Stimulated activated CD4-positive, alpha-beta T cell treated with anti-CD3 and anti-CD28 coated beads, Interleukin-1b, Interleukin-23, amount 100 ng/mL, for 1 hour (primary cell): ENCODE results near the gene CECR2.

Source experiments
- DNase-seq, 2 donors: peaks; one replicate each; pipeline ENCODE4 v3.0.0-alpha.2; 2020; ENCODE audit warnings: low read depth in 2 of 2

CECR2 gene

GRCh38 chr22:17368144-17368543 lies 1.1 kb upstream of the CECR2 start:
- DNase-seq, result no peak

- no peak for DNase-seq
Observed at GRCh38 chr22:17368554-17369438, 464 bp upstream of the CECR2 start.

GRCh38 chr22:17370026-17370765 lies 936 bp downstream of the CECR2 start:
- no peak for DNase-seq

DNA sequence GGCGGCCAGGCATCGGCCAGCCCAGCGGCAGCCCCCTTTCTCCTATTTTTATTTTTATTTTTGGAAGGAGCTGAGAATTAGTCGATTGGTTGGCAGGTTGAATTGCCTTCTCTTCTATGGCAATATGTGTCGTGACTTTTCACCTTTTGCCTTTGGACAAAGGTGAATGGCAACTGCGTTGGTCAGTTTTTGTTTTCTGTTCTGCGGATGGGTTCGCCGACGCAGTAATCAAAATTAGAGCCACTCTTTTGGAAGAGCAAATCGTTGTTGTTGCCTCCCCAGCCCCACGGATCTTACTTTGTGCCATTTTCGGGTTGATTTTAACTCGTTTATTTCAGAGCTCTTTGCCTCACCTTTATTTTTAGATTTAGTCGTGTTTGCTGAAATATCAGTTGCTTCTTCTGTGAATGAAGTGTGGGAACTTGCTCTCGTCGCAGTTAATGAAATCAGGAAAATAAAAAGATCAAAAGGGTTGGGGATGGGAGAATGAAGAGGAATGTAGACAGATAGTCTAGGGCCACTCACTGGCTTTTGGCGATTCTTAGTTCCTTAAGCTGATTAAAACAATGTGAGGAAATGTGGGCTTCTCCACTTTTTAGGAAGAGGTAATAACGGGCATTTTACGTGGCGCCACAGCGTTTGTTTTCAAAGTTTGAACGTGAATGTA lies 1.6 kb downstream of the CECR2 start:
- no peak for DNase-seq

- no peak for DNase-seq
Observed at GRCh38 chr22:17371448-17371847, 2.2 kb downstream of the CECR2 start.

DNA sequence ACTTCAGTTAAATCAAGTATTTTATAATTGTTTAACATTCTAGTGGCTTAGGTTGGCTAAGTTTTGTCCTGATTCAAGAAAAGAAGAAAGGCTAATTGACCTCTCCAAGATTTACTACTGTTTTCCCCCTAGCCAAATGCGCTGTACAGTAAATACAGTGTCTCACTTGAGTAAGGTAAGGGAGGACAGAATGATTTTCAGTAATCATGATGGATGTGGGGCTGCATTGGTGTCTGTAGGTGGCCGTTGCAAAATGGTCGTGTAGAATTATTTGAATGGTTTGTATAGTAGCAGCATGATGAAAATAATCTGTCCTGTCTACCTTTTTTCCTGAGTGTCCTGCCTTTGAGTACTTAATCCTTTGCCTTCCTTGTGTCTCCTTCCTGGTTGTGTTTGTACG lies 4.6 kb downstream of the CECR2 start:
- DNase-seq, result no peak

DNA sequence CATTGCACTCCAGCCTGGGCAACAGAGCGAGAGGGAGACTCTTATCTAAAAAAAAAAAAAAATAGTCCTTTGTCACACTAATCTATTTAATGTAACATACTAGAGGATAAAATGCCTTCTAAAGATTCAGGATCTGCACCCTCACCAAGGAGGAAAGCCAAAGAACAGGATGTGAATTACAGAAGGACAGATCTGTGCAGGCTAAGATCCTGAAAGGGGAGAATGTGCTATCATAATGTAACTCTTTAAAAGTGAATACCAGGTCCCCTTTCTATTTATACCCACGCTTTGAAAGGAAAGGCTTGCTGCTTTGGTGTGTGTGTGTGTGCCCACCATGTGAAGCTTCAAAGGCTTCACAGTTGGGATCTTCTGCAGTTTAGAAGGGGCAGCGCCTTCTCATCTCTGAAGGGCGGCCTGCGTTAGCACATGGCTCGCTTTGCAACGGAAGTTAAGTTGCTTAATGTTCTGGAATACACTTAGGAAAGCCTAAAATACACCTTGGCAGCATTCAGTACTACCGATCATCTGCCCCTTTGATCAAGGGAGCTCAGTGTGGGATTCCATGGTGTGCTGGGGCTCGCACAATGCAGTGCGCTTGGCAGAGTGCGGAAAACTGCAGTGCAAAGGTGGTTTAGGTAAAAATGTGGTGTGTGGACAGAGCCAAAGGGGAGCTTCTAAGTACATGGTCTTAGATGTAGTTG lies 6.8 kb downstream of the CECR2 start:
- no peak for DNase-seq

GRCh38 chr22:17376950-17377349 lies 7.7 kb downstream of the CECR2 start:
- DNase-seq, result no peak

DNA sequence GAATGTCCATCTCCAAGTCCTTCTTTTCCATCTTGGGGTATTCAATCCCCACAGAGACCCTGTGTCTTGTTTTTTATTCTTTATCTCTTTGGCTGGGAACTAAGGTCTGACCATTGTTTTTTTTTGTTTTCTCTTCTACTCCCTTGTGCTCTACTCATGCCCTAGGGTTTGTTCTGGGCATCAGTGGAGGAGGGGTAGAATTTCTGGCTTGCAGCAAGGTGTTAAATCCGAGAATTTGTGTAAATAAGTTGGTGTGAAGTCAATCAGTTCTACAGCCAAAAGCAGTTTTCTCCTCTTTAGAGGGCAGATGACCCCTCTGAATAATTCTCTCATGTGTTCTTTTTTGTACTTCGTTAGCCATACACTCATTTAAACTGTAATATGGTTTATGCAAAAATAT lies 10.7 kb downstream of the CECR2 start:
- DNase-seq, result no peak

DNA sequence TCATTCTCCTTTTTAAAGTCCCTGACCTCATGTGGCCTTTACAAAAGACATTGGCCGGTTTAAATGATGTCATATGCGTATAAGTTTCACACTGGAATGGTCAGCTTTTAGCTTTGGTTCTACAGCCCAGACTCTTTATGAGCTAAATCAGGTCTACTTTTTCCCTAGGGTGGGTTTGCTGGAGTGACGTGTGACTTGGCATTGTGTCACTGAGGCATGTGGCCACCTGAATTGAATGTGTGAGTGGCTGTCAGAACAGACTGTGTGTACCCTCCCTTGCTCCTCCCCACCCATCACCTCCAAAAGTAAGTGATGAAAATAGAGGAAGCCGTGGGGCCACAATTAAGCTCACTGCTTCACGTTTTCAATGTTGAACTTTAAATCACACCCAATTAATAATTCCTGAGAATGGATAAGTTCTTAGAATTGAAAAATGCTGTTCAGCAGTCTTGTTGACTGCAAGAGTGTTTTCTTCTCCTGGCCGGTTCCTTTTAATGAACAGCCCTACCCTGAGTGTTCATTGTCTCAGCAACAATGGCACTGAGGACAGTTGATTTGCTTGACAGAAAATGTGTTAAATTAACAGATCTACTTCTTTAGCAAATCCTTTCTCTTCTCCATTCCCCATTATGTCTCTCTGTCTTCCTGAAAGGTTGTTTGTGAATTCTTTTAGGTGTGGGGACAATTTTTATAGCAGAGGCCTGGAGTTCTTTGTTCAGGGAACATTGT lies 11.3 kb downstream of the CECR2 start:
- DNase-seq, result no peak

- DNase-seq, result no peak
Observed at GRCh38 chr22:17381192-17381913, 12.1 kb downstream of the CECR2 start.

GRCh38 chr22:17384612-17385330 lies 15.5 kb downstream of the CECR2 start:
- no peak for DNase-seq

DNA sequence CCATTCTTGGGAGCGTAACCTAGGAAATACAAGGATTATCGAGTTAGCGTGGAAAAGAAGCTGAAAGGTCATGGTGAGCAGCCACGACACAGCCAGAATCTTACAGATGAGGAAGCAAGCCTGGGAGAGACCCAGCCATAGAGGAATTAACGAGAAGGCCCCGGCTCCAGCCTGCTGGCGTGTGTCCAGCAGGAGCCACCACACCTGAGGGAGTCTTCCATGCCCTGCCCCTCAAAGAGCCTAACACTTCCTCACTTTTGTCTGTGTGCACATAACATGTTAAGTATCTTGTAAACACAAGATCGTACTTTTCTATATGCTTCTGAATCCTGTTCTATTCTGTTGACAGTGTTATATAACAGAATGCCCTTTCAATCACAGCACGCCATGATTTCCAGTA lies 18.1 kb downstream of the CECR2 start:
- no peak for DNase-seq

DNA sequence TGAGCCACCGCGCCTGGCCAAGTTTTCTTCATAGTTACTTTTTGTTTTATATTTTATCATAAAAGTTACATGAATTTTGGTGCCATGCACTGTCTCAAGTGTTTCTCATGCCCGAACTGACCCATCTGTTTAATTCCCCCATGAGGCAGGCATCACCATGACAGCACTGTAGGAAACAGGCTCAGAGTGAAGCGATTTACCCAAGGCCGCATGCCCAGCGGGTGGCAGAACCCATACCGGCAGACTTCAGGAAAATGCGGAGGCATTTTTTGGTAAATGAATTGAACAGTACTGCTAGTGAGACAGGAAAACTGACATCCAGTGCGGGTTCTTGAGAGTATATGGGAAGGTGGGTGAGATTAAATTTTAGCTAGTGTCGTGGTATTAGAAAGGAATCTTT lies 19.0 kb downstream of the CECR2 start:
- DNase-seq, result no peak

GRCh38 chr22:17390087-17390486 lies 20.8 kb downstream of the CECR2 start:
- no peak for DNase-seq

DNA sequence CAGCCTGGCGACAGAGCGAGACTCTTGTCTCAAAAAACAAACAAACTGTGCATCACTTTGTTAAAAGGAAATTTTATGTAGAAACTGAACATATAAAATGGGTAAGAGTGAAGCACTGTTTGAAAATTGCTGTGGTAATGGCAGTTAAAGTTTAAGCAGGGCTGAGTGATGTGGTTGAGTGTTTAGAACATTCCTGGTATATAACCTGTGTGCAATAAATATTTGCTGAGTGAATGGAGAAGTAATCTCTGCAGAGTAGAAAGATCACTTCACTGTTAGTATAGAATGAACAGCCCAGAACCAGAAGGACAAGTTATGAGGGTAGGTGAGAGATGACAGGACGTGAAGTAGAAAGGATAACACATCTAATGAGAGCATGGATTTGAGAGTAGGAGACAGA lies 27.3 kb downstream of the CECR2 start:
- DNase-seq, result no peak

DNA sequence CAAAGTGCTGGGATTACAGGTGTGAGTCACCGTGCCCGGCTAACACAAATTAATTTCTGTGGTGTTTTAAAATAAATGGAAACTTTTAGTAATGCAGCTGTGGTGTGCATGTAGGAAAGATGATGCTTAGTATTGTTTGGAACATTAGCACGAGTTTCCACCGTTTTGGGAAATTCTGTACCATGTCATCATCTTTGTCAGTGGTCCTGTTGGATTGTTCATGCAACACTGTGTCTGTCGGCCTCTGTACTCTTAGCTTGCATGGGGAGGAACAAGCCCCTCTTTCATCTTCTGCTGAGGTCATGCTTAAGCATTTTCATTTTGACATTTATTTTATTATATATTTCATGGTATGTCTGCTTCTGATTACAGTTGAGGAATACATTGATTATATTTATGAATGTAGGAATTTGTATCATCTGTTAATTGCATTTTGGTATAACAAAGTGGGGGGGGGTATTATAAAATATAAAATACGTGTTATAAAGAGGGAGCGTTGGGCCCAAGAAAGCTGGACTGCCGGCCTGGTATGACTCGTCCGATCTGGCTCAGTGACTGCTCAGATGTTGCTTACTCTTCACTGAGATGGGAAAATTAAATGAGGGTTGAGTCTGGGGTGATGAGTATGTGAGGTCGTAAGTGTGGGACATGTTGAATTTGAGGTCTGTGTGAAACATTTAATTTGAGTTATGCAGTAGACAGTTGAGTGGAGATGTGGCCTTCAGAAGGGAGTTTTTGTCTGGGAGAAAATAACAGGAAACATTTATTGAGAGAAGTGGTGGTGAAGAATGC lies 28.7 kb downstream of the CECR2 start:
- no peak for DNase-seq

GRCh38 chr22:17400305-17400704 lies 31.0 kb downstream of the CECR2 start:
- DNase-seq, result no peak

DNA sequence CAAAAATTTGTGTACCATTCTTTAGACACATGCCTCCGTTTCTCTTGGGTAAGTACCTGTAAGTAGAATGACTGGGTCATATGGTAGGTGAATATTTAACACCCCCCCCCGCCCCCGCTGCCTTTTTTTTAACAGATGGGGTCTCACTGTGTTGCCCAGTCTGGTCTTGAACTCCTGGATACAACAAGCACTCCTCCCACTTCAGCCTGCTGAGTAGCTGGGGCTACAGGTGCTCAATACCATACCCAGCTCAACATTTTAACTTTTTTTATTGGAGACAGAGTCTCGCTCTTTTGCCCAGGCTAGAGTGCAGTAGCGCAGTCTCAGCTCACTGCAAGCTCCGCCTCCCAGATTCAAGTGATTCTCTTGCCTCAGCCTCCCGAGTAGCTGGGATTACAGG lies 32.5 kb downstream of the CECR2 start:
- DNase-seq, result no peak
